GM12892 (cell line): ENCODE measurements around the gene JAZF1.

Experiments used
- DNase-seq: peaks from one replicate; pipeline ENCODE4 v3.0.0; 2011; ENCODE audit not compliant: insufficient read length
- FAIRE-seq: peaks from 2 replicates; lab custom pipeline; 2011; peaks lifted over from hg19 to GRCh38; lab: Jason Lieb, UNC
- POLR2A ChIP-seq: IDR thresholded peaks from 2 replicates; pipeline ENCODE4 v1.6.1; 2011; ENCODE audit warnings: low read depth, low read length, control low read depth
- POLR2AphosphoS5 ChIP-seq: IDR thresholded peaks from 2 replicates; pipeline ENCODE4 v1.6.1; 2011; ENCODE audit warnings: low read depth, low read length, control low read depth
- TAF1 ChIP-seq: IDR thresholded peaks from 2 replicates; pipeline ENCODE4 v1.6.1; 2011; ENCODE audit warnings: low read depth, mild to moderate bottlenecking, control low read depth, low read length, borderline replicate concordance

The JAZF1 gene

DNA sequence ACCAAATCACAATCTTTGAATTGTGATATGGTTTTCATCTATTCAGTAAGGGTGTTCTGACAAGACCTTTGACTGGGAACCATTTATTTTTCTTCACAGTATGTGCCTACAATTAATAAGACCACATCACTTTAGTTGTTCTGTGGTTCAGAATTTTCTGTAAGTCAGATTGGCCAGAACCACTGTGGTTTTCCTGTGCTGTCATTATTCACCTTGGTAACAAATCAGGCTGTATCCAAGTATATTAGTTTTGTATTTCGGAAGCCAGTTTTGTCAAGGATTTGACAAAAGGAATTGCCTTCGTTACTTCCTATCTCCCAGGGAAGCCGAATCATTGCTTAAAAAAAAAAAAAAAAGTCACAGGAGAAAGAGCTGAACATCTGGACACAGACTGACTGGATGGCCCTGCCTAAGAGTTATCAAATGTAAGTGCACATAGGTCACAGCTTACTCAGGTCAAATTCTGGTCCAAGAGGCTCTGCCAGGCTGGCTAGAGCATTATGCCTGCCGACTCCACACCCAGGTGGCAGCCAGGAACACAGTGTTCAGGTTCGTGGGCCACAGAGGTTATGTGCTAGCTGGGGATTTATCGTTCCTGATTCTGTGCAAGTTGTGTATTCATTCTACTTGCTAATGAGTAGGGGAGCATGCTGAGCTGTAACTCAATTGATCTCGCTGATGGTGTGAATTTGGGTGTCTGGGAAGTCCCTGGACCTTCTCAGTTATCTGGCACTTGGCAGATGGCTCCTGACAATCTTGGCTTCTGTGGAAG lies 175.3 kb downstream of the JAZF1 start:
- no peak for FAIRE-seq
- no peak for DNase-seq

DNA sequence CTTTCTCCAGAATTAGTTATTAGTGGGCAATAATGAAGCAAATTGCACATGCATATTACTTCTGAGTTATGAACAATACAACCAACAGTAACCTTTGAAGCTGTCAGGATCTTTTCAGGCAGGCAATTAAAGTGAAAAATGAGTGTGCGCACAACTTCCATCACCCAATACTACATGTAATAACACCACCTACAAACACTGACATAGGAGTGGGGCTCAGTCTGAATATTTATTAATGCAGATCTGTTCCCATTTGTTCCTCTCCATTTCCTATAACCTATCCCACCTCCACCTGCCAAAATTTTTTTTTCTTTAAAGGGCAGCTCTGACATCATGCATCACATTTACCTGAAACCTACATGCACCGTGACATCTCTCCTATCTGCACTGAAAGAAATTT lies 177.2 kb downstream of the JAZF1 start:
- DNase-seq (no peak), FAIRE-seq (no peak)
- TF ChIP-seq POLR2A (no peak), TAF1 (no peak), POLR2AphosphoS5 (no peak)

More for the DNA sequence above, 175.3 kb downstream of the JAZF1 start:
- TF ChIP-seq TAF1 (no peak), POLR2AphosphoS5 (no peak), POLR2A (no peak)

GRCh38 chr7:28002638-28003037 lies 178.0 kb downstream of the JAZF1 start:
- FAIRE-seq: no peak
- DNase-seq: no peak
- TF ChIP-seq POLR2A (no peak), POLR2AphosphoS5 (no peak), TAF1 (no peak)

DNA sequence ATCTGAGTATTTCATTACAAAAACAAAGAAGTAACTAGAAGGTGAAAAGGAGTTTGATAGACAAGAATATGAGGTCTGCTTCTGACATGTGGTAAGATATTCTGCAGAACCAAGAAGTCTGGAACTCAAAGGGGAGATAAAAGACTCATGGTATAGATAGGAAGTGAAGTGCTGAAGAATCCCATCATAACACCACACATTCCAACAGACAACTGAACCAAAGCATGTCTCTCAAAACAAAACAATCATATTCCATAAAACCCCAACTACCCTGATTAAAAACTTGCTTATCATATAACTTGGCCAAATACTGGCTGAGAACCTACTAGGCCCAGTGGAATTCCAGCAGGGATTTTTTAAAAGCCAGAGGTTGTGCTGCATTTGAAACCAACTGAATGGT lies 178.7 kb downstream of the JAZF1 start:
- DNase-seq: no peak
- TF ChIP-seq POLR2AphosphoS5 (no peak), POLR2A (no peak), TAF1 (no peak)
- FAIRE-seq: no peak

DNA sequence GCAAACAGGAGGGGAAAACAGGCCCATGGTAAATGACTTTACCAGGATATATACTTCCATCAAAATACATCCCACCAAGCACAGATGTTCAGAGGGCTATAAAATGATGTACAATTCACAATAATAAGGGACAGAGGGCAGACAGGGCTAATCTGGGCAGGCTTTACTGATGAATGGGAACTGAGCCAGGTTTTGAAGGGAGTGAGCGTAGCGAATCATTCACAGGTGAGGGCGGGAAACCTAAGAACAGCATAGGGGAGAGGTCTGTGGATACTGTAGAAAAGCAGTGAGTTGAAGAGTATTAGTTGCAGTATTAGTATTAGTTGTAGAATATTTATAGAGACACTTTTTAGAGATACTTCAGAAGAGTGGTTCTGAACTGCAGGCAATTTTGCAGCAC lies 180.8 kb downstream of the JAZF1 start:
- FAIRE-seq: no peak
- no peak for DNase-seq
- TF ChIP-seq TAF1: no peak
- no peak for TF ChIP-seq POLR2AphosphoS5
- no peak for TF ChIP-seq POLR2A

- FAIRE-seq (no peak), DNase-seq (no peak)
- TF ChIP-seq POLR2AphosphoS5: no peak
- no peak for TF ChIP-seq POLR2A
- no peak for TF ChIP-seq TAF1
These were observed 182.2 kb downstream of the JAZF1 start for GRCh38 chr7:27998382-27998781.

- DNase-seq (no peak), FAIRE-seq (no peak)
These were observed 183.3 kb downstream of the JAZF1 start for GRCh38 chr7:27997188-27997707.

DNA sequence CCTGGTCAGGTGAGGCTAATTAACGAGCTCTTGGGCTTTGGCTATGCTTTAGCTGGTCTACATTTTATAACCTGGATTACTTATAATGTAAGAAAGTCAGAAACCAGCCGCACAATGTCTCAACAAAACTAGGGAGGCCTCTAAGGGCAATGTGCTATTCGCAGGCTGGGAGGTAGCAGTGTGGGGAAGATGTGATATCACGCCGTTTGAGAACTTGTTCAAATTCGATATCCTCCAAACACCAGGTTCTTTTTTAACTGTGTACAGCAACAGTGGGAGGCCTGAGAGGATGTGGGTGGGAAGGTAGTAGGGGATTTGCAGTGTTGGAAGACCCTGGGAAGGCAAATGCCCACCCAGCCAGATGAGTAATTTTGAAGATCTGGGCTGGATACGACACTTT lies 184.5 kb downstream of the JAZF1 start:
- no peak for TF ChIP-seq TAF1
- no peak for TF ChIP-seq POLR2A
- DNase-seq (no peak), FAIRE-seq (no peak)

More at GRCh38 chr7:27997188-27997707, 183.3 kb downstream of the JAZF1 start:
- no peak for TF ChIP-seq POLR2A
- TF ChIP-seq POLR2AphosphoS5: no peak
- TF ChIP-seq TAF1: no peak

DNA sequence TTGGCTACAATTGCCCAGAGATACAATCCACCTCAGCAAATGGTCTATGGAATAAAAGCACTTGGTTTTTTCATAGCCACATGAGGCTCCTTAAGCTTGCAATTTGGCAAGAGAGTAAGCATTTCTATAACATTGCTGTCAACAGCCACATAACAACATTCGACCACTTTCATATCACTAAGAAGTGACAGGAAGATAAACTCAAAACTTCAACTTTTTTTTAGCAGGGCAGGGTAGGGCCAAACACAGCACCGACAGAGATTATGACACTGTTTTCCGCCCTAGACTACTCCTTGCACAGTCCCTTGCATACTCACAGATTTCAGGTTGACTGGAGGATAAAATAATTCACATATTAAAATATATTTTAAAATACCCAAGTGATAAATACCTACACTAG lies 185.4 kb downstream of the JAZF1 start:
- TF ChIP-seq TAF1 (no peak), POLR2A (no peak), POLR2AphosphoS5 (no peak)
- DNase-seq: no peak

GRCh38 chr7:27994639-27995038 lies 186.0 kb downstream of the JAZF1 start:
- no peak for DNase-seq
- no peak for FAIRE-seq
- TF ChIP-seq POLR2AphosphoS5 (no peak), TAF1 (no peak), POLR2A (no peak)

More for the DNA sequence above, 185.4 kb downstream of the JAZF1 start:
- FAIRE-seq: no peak

DNA sequence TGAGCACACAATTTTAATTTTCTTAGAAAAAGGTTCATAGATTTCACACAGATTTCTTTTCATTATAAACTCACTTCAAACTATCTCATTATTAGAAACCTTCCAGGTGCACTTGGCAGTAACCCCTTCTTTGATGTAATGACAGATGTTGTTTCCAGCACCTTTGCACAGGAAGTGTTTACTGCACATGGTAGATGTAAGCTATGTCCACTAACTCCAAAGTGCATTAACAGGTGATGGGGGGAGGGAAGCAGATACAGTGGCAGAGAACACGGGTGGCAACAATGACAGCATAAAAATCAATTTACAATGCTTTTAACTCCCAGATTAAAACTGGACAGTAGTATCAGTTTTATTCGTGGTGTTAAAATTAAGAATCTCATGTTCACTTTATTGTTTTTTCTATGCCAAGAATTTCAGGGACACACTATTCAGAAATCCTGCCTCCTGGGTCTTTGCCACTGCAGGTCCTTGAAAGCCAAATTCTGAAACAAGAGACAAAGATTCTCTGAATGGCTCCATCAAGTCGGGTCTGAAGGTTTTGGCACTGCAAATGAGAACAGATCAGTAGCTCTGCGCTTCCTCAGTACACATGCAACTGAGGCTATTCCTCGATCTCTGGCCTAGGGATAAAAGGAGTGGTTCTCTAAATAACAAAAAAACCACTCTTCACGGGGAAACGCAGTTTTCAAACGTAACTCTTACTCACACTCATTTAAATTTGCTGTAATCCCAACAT lies 187.7 kb downstream of the JAZF1 start:
- FAIRE-seq (no peak), DNase-seq (no peak)
- TF ChIP-seq TAF1: no peak

DNA sequence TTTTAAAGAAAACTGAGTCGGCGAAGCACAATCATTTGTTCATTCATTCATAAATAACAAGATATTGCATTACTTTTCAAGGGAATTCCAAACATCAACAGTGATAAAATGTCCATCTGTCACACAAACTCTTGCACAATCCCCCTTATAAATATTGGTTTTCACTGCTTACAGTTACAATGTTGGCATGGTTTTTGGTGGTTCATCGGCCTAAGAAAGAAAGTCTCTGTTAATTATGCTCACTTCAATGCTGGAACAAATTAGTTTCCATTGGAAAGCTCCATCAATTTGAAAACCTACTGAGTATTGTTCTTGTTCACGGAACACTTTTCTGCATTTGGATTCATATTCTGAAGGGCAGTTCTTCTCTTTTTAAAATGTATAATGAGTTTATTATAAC lies 188.5 kb downstream of the JAZF1 start:
- FAIRE-seq (no peak), DNase-seq (no peak)
- TF ChIP-seq POLR2A (no peak), TAF1 (no peak), POLR2AphosphoS5 (no peak)
